NCI-H1092 treated with DMSO at 0.1 percent for 48 hours (cell line): ENCODE measurements around the gene PAK1IP1.
"Not testable (repeated sequence)": the region's sequence is repeated elsewhere in the genome, so short reads cannot be mapped to it uniquely, and the experiment has no call there.

ENCODE experiments used
- DNase-seq: peaks from one replicate; lab custom pipeline; 2025; lab: John Stamatoyannopoulos, UW

Gene PAK1IP1

GRCh38 chr6:10692965-10693538 lies 1.7 kb upstream of the PAK1IP1 start:
- no peak for DNase-seq

- no peak for DNase-seq
Measured at GRCh38 chr6:10695086-10695657, 400 bp downstream of the PAK1IP1 start.

- no peak for DNase-seq
Measured at GRCh38 chr6:10696655-10697054, 1.9 kb downstream of the PAK1IP1 start.

- no peak for DNase-seq
Measured at GRCh38 chr6:10713962-10714361, 19.2 kb downstream of the PAK1IP1 start.

- no peak for DNase-seq
Measured at GRCh38 chr6:10719296-10719963, 24.7 kb downstream of the PAK1IP1 start.

GRCh38 chr6:10719964-10720264 lies 25.1 kb downstream of the PAK1IP1 start:
- DNase-seq: no peak

GRCh38 chr6:10720265-10720959 lies 25.6 kb downstream of the PAK1IP1 start:
- DNase-seq: peak; percentile 15

- peak; percentile 1 for DNase-seq
Measured at GRCh38 chr6:10720960-10721849, 26.4 kb downstream of the PAK1IP1 start.

- no peak for DNase-seq
Measured at GRCh38 chr6:10721850-10722569, 27.2 kb downstream of the PAK1IP1 start.

GRCh38 chr6:10722570-10722819 lies 27.7 kb downstream of the PAK1IP1 start:
- no peak for DNase-seq

- peak; percentile 78 for DNase-seq
Measured at GRCh38 chr6:10722820-10723566, 28.2 kb downstream of the PAK1IP1 start, which contains the start of gene TMEM14C. TMEM14C (plus strand) TSS chr6:10723070; CDS start chr6:10724614, 1,544 bp downstream.

- no peak for DNase-seq
Measured at GRCh38 chr6:10723567-10723881, 28.8 kb downstream of the PAK1IP1 start.

GRCh38 chr6:10725044-10725443 lies 30.3 kb downstream of the PAK1IP1 start:
- no peak for DNase-seq

- no peak for DNase-seq
Measured at GRCh38 chr6:10725716-10726115, 30.9 kb downstream of the PAK1IP1 start.

GRCh38 chr6:10730254-10730653 lies 35.5 kb downstream of the PAK1IP1 start:
- DNase-seq: no peak

- no peak for DNase-seq
Measured at GRCh38 chr6:10733151-10733715, 38.5 kb downstream of the PAK1IP1 start.

GRCh38 chr6:10733863-10734262 lies 39.1 kb downstream of the PAK1IP1 start:
- no peak for DNase-seq

- no peak for DNase-seq
Measured at GRCh38 chr6:10736731-10737130, 42.0 kb downstream of the PAK1IP1 start.

- no peak for DNase-seq
Measured at GRCh38 chr6:10740061-10740460, 45.3 kb downstream of the PAK1IP1 start.

GRCh38 chr6:10741643-10742042 lies 46.9 kb downstream of the PAK1IP1 start:
- DNase-seq: not testable (repeated sequence)

GRCh38 chr6:10742251-10742650 lies 47.5 kb downstream of the PAK1IP1 start:
- no peak for DNase-seq
